CD14-positive monocyte (primary cell): ENCODE results near the gene GRIN2A. TPM values are rescaled to one million over a fixed set of nuclear protein-coding genes. Genes with fewer than 3 reads are reported as not detected.

Source experiments
- DNase-seq, 3 donors: peaks; one replicate each; pipeline ENCODE4 v3.0.0-alpha.2; 2011 to 2022
- H2AFZ ChIP-seq: 2 replicates; pipeline ENCODE4 v1.6.0; 2012; ENCODE audit warnings: mild to moderate bottlenecking, low read depth, low read length, inconsistent platforms; ENCODE audit not compliant: insufficient read depth, poor library complexity, severe bottlenecking
- H3K27ac ChIP-seq, 2 donors: 1 replicate in 1 of 2; 2 replicates in 1 of 2; pipeline ENCODE4 v1.5.1; 2012 to 2013; ENCODE audit warnings: low read length in 2 of 2, control low read depth in 1 of 2, inconsistent platforms in 1 of 2, low read depth in 1 of 2, mild to moderate bottlenecking in 1 of 2
- H3K27me3 ChIP-seq, 2 donors: one replicate each; pipeline versions ENCODE4 v1.6.0 to v1.6.1; 2011 to 2013; ENCODE audit warnings: low read length in 2 of 2; ENCODE audit not compliant: control insufficient read depth in 2 of 2, insufficient read depth in 2 of 2
- H3K36me3 ChIP-seq, 2 donors: replicated peaks in 1 of 2; 1 replicate in 1 of 2; 2 replicates in 1 of 2; pipeline versions ENCODE4 v1.5.1 to v1.6.1; 2012 to 2013; ENCODE audit warnings: low read length in 2 of 2, control low read depth in 1 of 2, inconsistent platforms in 1 of 2, mild to moderate bottlenecking in 1 of 2; ENCODE audit not compliant: insufficient read depth in 2 of 2, control insufficient read depth in 1 of 2
- H3K4me1 ChIP-seq, 2 donors: 1 replicate in 1 of 2; 2 replicates in 1 of 2; pipeline versions ENCODE4 v1.5.1 to v1.6.1; 2012 to 2013; ENCODE audit warnings: low read length in 2 of 2, control low read depth in 1 of 2, inconsistent platforms in 1 of 2, mild to moderate bottlenecking in 1 of 2, moderate library complexity in 1 of 2; ENCODE audit not compliant: insufficient read depth in 2 of 2, control insufficient read depth in 1 of 2
- H3K4me2 ChIP-seq: replicated peaks from 2 replicates; pipeline ENCODE3; 2012; ENCODE audit warnings: low read length, moderate library complexity, mild to moderate bottlenecking; ENCODE audit not compliant: poor library complexity, severe bottlenecking; ENCODE audit errors: extremely low read depth
- H3K4me3 ChIP-seq, 3 experiments: fragments of 200-600 bp in 1 of 3; sonication (generic) in 1 of 3; replicated peaks in 1 of 3; 1 replicate in 2 of 3; 2 replicates in 1 of 3; pipeline ENCODE4 v1.5.1; 2011 to 2013; ENCODE audit warnings: low read length in 3 of 3, mild to moderate bottlenecking in 3 of 3, control low read depth in 2 of 3, low read depth in 2 of 3, inconsistent platforms in 1 of 3, moderate library complexity in 1 of 3
- H3K79me2 ChIP-seq: 2 replicates; pipeline ENCODE4 v1.6.0; 2012; ENCODE audit warnings: mild to moderate bottlenecking, control low read depth, inconsistent platforms, low read length, moderate library complexity; ENCODE audit not compliant: insufficient read depth
- H3K9ac ChIP-seq: 2 replicates; pipeline ENCODE4 v1.6.0; 2017; ENCODE audit warnings: low read length, mild to moderate bottlenecking; ENCODE audit not compliant: insufficient read depth, poor library complexity, severe bottlenecking
- H3K9me3 ChIP-seq, 2 donors: replicated peaks in 1 of 2; 1 replicate in 1 of 2; 2 replicates in 1 of 2; pipeline versions ENCODE4 v1.5.1 to v1.6.1; 2012 to 2013; ENCODE audit warnings: low read length in 2 of 2, control low read depth in 1 of 2; ENCODE audit not compliant: control insufficient read depth in 1 of 2, insufficient read depth in 1 of 2
- H4K20me1 ChIP-seq: 2 replicates; pipeline ENCODE4 v1.6.0; 2012; ENCODE audit warnings: mild to moderate bottlenecking, low read length, control low read depth, moderate library complexity; ENCODE audit not compliant: insufficient read depth
- H3K27ac Mint-ChIP-seq, 7 donors: one replicate each; pipeline ENCODE4 v1.8.0; 2020; ENCODE audit warnings: mild to moderate bottlenecking in 7 of 7, mixed read lengths in 7 of 7, moderate library complexity in 6 of 7, inconsistent platforms in 2 of 7
- H3K27me3 Mint-ChIP-seq, 3 donors: one replicate each; pipeline ENCODE4 v1.8.0; 2021 to 2022; ENCODE audit warnings: low read depth in 3 of 3, mild to moderate bottlenecking in 3 of 3, mixed read lengths in 3 of 3, moderate library complexity in 3 of 3, inconsistent platforms in 1 of 3
- H3K36me3 Mint-ChIP-seq, 2 donors: one replicate each; pipeline ENCODE4 v1.8.0; 2020; ENCODE audit warnings: mixed read lengths in 2 of 2, inconsistent platforms in 1 of 2, mild to moderate bottlenecking in 1 of 2
- H3K4me1 Mint-ChIP-seq: one replicate; pipeline ENCODE4 v1.8.0; 2020; ENCODE audit warnings: mild to moderate bottlenecking, mixed read lengths
- H3K4me3 Mint-ChIP-seq, 2 donors: one replicate each; pipeline ENCODE4 v1.8.0; 2020; ENCODE audit warnings: mild to moderate bottlenecking in 2 of 2, mixed read lengths in 2 of 2, moderate library complexity in 1 of 2
- H3K9me3 Mint-ChIP-seq, 7 donors: one replicate each; pipeline ENCODE4 v1.8.0; 2020 to 2022; ENCODE audit warnings: mixed read lengths in 7 of 7, mild to moderate bottlenecking in 6 of 7, moderate library complexity in 6 of 7, inconsistent platforms in 2 of 7
- WGBS: methylation state at CpG from one replicate; pipeline ENCODE4 v1.1.5; 2013; ENCODE audit warnings: missing lambda C conversion rate; ENCODE audit not compliant: insufficient coverage; 5-methylcytosine and 5-hydroxymethylcytosine counted together
- intact Hi-C, 2 donors: fragments of 100-400 bp; cut with micrococcal nuclease; formaldehyde crosslinking; loops; one replicate each; pipeline versions ENCODE4 v1.15.0 to v1.15.1; 2023
- polyA plus RNA-seq, 3 donors: library from polyadenylated mRNA; depleted of rRNA in 1 of 3; unstranded in 2 of 3; stranded (reverse) in 1 of 3; fragments of 300-500 nt in 2 of 3; fragments of >200 nt in 1 of 3; fragmentation: Illumina TruSeq in 2 of 3; gene quantifications; 1 replicate in 2 of 3; 2 replicates in 1 of 3; pipeline ENCODE4 v1.2.3, GENCODE V29; 2012 to 2021
- TF ChIP-seq, protein P1 (sequence below): fragments of 200-600 bp; IDR thresholded peaks from one replicate; pipeline ENCODE4 v1.8.0; 2022; ENCODE audit warnings: antibody characterized with exemption, mild to moderate bottlenecking

The GRIN2A gene
- polyA plus RNA-seq, 3 donors: not detected

DNA sequence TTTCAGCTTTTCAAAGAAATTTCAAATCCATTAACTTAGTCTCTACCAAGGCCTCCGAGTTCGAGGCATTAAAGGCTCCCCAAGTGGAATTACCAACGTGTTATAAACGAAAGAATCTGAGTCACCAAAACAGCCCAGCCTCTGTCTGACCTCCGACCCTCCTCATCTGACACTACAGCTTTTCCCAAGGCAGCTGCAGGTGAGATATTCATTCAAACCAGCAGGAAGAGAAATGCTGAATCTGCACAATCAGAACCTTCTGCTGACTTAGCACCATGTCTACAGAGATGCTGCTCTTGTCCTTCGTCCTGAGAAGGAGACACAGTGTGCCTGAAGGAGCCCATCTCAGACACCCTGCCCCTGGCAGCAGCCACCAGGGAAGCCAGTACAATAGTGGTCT is 30.5 kb downstream of the GRIN2A start:
- Histone ChIP-seq H3K9ac (no peak overlapping the region), H2AFZ (no peak overlapping the region), H3K27ac (no peak overlapping the region), H3K4me2 (no peak overlapping the region), H4K20me1 (no peaks in the 10 kb centered on the region), H3K79me2 (no peaks in the 10 kb centered on the region), H3K27me3 (no peaks in the 10 kb centered on the region), H3K4me3 (no peak overlapping the region), H3K36me3 (no peaks in the 10 kb centered on the region), H3K4me1 (no peaks in the 10 kb centered on the region), H3K9me3 (no peaks in the 10 kb centered on the region)
- TF ChIP-seq, protein P1, sequence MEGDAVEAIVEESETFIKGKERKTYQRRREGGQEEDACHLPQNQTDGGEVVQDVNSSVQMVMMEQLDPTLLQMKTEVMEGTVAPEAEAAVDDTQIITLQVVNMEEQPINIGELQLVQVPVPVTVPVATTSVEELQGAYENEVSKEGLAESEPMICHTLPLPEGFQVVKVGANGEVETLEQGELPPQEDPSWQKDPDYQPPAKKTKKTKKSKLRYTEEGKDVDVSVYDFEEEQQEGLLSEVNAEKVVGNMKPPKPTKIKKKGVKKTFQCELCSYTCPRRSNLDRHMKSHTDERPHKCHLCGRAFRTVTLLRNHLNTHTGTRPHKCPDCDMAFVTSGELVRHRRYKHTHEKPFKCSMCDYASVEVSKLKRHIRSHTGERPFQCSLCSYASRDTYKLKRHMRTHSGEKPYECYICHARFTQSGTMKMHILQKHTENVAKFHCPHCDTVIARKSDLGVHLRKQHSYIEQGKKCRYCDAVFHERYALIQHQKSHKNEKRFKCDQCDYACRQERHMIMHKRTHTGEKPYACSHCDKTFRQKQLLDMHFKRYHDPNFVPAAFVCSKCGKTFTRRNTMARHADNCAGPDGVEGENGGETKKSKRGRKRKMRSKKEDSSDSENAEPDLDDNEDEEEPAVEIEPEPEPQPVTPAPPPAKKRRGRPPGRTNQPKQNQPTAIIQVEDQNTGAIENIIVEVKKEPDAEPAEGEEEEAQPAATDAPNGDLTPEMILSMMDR: no peak
- no peaks in the 10 kb centered on the region for H3K4me1 Mint-ChIP-seq
- H3K9me3 Mint-ChIP-seq: peaks cover 0 to 3% (median 0%) of the 10 kb centered on the region in 7 donors
- no peak overlapping the region for H3K4me3 Mint-ChIP-seq
- 79% methylated on average over 5 of the region's 6 CpGs for WGBS
- H3K36me3 Mint-ChIP-seq: no peaks in the 10 kb centered on the region
- intact Hi-C loops: no loop called here
- H3K27me3 Mint-ChIP-seq: peaks cover 3 to 4% (median 3%) of the 10 kb centered on the region in 3 donors
- DNase-seq: no peak
- H3K27ac Mint-ChIP-seq: no peak overlapping the region

DNA sequence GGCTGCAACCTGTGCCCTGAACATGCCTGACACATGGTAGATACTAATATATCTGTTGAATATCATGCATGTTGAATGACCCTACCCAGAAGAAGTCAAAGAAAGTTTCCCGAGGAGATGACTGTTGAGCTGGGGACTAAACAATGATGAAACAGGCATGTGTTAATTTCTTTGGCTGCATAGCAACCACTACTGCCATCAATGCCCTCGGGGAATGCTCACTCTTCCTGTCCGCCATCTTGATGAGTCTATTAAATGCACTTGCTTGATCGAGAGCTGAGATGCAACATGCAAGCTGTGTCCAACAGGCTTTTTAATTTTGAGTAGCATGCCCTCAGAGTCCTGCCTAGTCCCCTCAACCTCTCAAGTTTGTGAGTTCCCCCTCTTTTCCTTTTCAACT is 31.3 kb downstream of the GRIN2A start:
- Histone ChIP-seq H3K27ac (no peak overlapping the region), H3K79me2 (no peaks in the 10 kb centered on the region), H3K9ac (no peak overlapping the region), H3K9me3 (no peaks in the 10 kb centered on the region), H4K20me1 (no peaks in the 10 kb centered on the region), H3K4me1 (no peaks in the 10 kb centered on the region), H3K36me3 (no peaks in the 10 kb centered on the region), H3K27me3 (no peaks in the 10 kb centered on the region), H3K4me3 (no peak overlapping the region), H2AFZ (no peak overlapping the region), H3K4me2 (no peak overlapping the region)
- Mint-ChIP-seq H3K4me1 (no peaks in the 10 kb centered on the region), H3K9me3 (peaks cover 0 to 3% (median 0%) of the 10 kb centered on the region in 7 donors), H3K36me3 (no peaks in the 10 kb centered on the region), H3K27me3 (peaks cover 2 to 4% (median 3%) of the 10 kb centered on the region in 3 donors), H3K27ac (no peak overlapping the region), H3K4me3 (no peak overlapping the region)
- no peak for DNase-seq
- 87% methylated on average over 3 of the region's 4 CpGs for WGBS
- intact Hi-C loops: no loop called here
- TF ChIP-seq, protein P1: no peak
